ENCODE data around the gene TMEFF2.

TMEFF2 gene

GRCh38 chr2:192059266-192059665 is 135.5 kb downstream of the TMEFF2 start:
- no peak for DNase-seq

- no peak for DNase-seq
These were observed 140.8 kb downstream of the TMEFF2 start for GRCh38 chr2:192053921-192054320.

DNA sequence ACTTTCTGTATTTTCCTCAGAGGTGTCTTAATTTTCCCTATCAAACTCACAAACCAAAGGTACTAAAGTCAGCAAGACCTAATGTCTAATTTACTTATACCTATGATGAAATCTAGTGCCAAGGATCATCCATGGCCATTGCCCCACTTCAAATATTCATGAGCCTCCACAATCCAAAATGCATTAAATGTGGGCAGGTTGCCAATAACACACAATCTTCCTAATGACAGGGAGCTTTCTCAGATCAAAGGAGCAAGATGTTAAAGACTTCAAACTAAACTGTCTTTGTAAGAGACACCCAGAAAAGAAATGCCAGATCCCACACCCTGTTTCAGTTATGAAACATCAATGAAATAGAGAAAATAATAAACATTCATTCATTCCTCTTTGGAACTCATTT is 143.2 kb downstream of the TMEFF2 start:
- DNase-seq = no peak

- no peak for DNase-seq
These were observed 145.4 kb downstream of the TMEFF2 start for GRCh38 chr2:192049362-192049761.

DNA sequence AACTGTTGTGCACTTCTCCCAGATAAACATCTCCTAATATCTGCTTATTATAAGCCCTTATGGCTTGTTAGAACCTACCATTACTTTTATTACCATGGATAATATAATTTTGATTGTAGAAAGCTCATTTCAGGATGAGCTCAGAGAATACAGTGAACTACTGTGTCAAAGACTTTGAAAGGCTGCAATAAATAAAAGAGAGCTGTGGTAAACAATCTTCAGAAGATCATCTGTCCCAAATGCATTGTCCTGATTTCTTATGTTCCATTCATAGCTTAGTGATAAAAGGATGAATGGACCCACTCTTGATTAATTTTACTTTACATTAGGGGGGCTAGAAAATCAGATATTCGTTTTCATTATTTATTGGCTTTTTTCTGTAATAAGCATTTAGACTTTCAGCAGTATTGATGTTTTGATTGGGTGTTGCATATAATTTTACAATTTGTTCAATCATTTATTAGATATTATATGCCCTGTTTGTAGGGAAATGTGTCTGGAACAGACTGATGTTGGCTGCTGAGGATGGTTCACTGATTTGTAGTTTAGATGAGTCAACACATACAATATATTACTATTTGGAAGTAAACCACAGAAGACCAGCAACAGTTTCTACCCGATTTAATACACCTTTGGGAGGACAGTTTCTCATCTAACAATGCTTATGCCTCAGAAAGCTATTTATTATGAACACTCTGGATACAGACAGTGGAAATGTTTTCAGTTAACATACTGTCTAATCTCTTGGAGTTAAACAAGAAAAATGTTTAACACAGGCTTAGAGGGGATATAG is 147.2 kb downstream of the TMEFF2 start:
- no peak for DNase-seq

DNA sequence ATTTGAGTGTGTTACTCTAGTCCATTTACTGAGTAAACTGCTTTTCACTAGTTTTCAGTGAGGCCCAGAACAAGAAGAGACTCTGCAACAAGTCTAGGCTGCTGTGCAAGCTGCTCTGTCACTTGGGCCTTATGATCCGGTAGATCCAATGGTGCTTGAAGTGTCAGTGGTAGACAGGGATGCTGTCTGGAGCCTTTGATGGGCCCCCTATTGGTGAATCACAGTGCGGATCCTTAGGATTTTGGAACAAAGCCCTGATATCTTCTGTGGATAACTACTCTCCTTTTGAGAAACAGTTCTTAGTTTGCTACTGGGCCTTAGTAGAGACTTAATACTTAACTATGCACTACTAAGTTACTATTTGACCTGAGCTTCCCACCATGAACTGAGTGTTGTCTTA is 150.2 kb downstream of the TMEFF2 start:
- DNase-seq = no peak

DNA sequence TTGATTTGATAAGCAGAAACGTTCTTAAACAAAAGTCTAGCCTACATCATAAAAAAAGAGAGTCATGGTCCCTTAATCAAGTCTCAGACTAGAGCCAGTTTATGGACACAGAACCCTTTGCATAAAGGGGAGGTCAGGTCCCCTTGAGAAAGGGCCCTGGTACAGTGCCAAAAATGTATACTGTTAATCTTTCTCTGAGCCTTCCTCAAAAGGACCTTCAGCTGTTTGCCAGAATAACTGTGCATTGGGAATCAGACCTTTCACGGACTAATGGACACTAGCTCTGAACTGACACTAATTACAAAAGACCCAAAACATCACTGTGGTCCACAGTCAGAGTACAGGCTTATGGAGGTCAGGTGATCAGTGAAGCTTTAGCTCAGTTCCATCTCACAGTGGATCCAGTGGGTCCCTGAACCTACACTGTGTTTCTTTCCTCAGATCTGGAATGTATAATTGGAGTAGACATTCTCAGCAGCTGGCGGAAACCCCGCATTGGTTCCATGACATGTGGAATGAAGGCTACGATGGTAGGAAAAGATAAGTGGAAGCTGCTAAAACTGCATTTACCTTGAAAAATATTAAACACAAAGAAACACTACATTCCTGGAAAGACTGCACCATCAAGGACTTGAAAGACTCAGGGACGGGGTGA is 151.4 kb downstream of the TMEFF2 start:
- no peak for DNase-seq

DNA sequence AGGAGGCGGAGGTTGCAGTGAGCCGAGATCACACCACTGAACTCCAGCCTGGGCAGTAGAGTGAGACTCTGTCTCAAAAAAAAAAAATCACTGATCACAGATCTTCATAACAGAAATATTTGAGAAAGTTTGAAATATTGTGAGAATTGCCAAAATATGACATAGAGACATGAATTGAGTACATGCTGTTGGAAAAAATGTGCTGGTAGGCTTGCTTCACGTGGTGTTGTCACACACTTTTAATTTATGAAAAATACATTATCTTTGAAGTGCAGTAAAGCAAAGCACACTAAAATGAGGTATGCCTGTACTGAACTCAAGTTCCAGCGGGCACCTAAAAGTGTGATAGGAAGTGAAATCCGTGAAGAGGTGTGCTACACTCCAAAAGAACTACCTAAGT is 152.6 kb downstream of the TMEFF2 start:
- no peak for DNase-seq

- no peak for DNase-seq
These were observed 156.6 kb downstream of the TMEFF2 start for GRCh38 chr2:192038110-192038509.

DNA sequence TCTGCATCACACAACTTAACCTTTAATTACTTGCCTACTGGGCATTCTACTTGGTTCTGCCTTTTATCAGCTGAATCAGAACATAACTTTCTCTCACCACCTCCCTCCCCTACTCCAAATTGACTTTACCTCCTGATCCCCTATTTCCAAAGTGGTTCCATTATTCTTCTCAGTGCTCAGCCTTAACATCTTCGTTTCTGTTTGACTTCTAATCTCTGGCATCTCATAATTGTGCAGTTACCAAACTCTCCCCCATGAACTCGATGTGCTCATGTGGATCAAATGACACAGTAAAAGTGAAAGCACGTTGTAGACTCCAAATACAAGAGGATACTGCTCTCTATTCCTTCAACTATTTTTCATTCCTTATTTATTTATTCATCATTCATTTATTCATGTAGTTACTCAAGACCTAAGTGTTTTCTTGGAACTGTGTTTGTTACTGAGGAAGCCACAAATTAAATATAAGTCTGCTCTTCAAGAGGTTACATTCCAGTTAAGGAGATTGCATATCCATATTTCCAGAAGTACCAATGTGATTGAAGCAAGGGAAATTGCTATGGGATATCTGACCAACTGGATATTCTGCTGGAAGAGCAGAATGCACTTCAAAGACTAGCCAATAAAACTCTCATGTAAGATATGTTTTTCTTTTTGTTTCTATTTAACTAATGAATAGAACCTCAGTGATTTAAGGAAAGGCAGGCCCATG is 158.8 kb downstream of the TMEFF2 start:
- DNase-seq = no peak

- DNase-seq = no peak
These were observed 163.9 kb downstream of the TMEFF2 start for GRCh38 chr2:192030856-192031255.

- DNase-seq = no peak
These were observed 164.4 kb downstream of the TMEFF2 start for GRCh38 chr2:192030289-192030688.

- DNase-seq = no peak
These were observed 165.6 kb downstream of the TMEFF2 start for GRCh38 chr2:192029089-192029488.

- no peak for DNase-seq
These were observed 168.0 kb downstream of the TMEFF2 start for GRCh38 chr2:192026825-192027120.

- no peak for DNase-seq
These were observed 168.5 kb downstream of the TMEFF2 start for GRCh38 chr2:192026059-192026824.

- no peak for DNase-seq
These were observed 169.1 kb downstream of the TMEFF2 start for GRCh38 chr2:192025637-192026036.

GRCh38 chr2:192023006-192023405 is 171.7 kb downstream of the TMEFF2 start:
- DNase-seq = no peak

GRCh38 chr2:192017844-192018243 is 176.9 kb downstream of the TMEFF2 start:
- no peak for DNase-seq

DNA sequence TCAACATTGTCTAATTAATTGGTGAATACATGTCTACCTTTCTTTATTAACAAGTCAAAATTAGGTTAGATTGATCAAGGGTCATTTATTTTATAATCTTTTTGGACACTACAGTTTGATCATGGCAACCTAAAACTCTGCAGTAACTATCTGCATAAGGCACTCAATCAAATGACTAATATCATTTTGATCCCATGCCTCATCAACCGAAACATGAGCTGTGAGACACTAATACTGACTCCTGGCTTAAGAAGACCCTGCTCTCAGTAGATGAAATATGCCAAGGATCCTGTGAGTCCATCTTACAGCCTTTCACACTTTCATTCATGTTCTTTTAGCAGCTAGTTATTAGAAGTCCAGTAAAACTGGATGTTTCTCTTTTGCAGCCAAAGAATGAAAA is 178.5 kb downstream of the TMEFF2 start:
- DNase-seq = no peak

DNA sequence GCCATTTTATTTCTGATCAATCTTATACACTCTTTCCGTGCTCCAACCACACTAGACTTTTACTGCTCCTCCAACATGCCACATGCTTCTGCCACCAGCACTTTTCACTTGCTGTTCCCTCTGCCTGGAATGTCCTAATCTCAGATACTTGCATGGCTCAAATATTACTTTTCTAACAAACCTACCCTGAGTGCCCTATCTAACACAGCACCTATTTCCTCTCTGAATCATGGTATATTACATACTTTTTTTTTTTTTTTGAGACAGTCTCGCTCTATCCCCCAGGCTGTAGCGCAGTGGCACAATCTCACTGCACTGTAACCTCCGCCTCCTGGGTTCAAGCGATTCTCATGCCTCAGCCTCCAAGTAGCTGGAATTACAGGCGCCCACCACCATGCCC is 181.5 kb downstream of the TMEFF2 start:
- DNase-seq = no peak

DNA sequence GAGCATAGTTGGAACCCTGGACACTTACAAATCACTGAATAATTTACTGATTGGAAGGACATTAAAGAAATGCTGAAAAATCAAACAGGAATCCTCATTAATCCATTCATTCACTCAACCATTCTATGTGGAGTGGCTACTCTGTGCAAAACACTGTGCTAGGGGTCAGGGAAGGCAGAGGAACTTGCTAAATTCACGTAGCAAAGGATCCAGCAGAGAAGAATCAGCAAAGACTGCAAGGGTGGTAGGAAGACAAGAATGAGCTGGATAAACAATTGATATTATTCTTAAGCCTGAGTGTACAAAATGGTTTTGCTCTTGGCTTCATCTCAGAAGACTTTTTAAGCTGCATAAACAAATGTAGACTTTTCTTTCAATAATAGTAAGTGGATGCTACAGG is 183.5 kb downstream of the TMEFF2 start:
- no peak for DNase-seq

- DNase-seq = no peak
These were observed 184.7 kb downstream of the TMEFF2 start for GRCh38 chr2:192010073-192010472.

- peak; percentile 21 for DNase-seq
These were observed 187.0 kb downstream of the TMEFF2 start for GRCh38 chr2:192007581-192008228.

Measured in right forelimb (tissue), 1 donor.